ENCODE results near the gene ATP8A2.
"Not testable (repeated sequence)": the region's sequence is repeated elsewhere in the genome, so short reads cannot be mapped to it uniquely, and the experiment has no call there.

The ATP8A2 gene

DNA sequence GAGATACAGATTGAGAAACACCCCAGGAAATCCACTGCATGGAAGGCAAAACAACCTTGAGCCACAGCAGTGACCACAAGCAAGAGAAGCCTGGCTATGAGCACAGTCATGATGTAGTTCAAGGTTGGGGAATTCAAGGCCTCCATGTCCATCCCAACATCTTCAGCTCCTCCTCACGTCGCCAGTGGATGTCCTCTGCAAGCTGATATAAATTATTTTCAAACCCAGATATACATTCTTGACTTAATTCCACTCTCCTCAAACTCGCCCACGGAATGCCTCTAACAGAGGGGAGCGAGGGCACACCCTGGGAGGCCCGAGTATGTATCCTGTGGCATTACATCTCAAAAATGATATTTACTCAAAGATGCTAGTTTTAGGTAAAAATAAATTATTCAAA lies 574.5 kb downstream of the ATP8A2 start:
- H3K27ac Mint-ChIP-seq (ENCODE audit: low read depth), result no peak overlapping the region
- DNase-seq (ENCODE audit: low spot score in 2 of 2), result no peak
- no peaks in the 10 kb centered on the region for H3K9me3 Mint-ChIP-seq
- no peaks in the 10 kb centered on the region for H3K36me3 Mint-ChIP-seq (ENCODE audit: insufficient read depth)
- no peaks in the 10 kb centered on the region for H3K4me1 Mint-ChIP-seq
- peaks cover 2% of the 10 kb centered on the region for H3K27me3 Mint-ChIP-seq
- H3K4me3 Mint-ChIP-seq, result no peak overlapping the region
- no peak for ATAC-seq (replicated peaks; ENCODE audit: extremely low read depth, poor library complexity, severe bottlenecking)

DNA sequence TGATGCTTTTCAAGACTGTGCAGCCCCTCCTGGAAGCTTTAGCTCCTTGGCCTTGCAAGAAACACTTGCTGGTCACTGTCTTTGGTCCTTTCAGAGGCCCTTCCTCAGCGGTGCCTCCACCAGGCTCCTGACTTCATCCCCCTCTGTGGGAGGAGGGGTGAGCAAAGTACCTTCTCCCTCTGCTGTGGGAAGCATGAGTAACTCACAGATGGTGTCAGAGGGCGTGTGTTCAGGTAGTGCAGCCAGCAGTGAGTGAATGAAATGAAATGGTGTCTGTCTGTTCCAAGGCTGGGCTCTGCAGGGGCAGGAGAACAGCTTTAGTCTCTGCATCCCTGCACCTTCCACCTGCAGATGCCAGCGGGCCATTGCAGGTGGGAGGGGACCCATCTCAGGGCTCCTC lies 577.1 kb downstream of the ATP8A2 start:
- Mint-ChIP-seq H3K36me3 (ENCODE audit: insufficient read depth) (no peaks in the 10 kb centered on the region), H3K9me3 (no peaks in the 10 kb centered on the region), H3K27ac (ENCODE audit: low read depth) (no peak overlapping the region), H3K27me3 (no peaks in the 10 kb centered on the region), H3K4me3 (no peak overlapping the region), H3K4me1 (no peaks in the 10 kb centered on the region)
- ATAC-seq (replicated peaks; ENCODE audit: extremely low read depth, poor library complexity, severe bottlenecking), result no peak
- no peak for DNase-seq (ENCODE audit: low spot score in 2 of 2)

- ATAC-seq (replicated peaks; ENCODE audit: extremely low read depth, poor library complexity, severe bottlenecking), result no peak
- Mint-ChIP-seq H3K4me3 (no peak overlapping the region), H3K4me1 (no peaks in the 10 kb centered on the region), H3K27ac (ENCODE audit: low read depth) (no peak overlapping the region), H3K36me3 (ENCODE audit: insufficient read depth) (no peaks in the 10 kb centered on the region), H3K27me3 (no peaks in the 10 kb centered on the region), H3K9me3 (no peaks in the 10 kb centered on the region)
- no peak for DNase-seq (ENCODE audit: low spot score in 2 of 2)
Observed at GRCh38 chr13:25951831-25952230, 580.1 kb downstream of the ATP8A2 start.

GRCh38 chr13:25954080-25954479 lies 582.3 kb downstream of the ATP8A2 start:
- H3K36me3 Mint-ChIP-seq (ENCODE audit: insufficient read depth); H3K27me3 Mint-ChIP-seq; H3K4me1 Mint-ChIP-seq; H3K9me3 Mint-ChIP-seq; ATAC-seq (replicated peaks; ENCODE audit: extremely low read depth, poor library complexity, severe bottlenecking); DNase-seq (ENCODE audit: low spot score in 2 of 2); H3K27ac Mint-ChIP-seq (ENCODE audit: low read depth): not testable (repeated sequence)
- H3K4me3 Mint-ChIP-seq, result peak overlapping the region; percentile 11

DNA sequence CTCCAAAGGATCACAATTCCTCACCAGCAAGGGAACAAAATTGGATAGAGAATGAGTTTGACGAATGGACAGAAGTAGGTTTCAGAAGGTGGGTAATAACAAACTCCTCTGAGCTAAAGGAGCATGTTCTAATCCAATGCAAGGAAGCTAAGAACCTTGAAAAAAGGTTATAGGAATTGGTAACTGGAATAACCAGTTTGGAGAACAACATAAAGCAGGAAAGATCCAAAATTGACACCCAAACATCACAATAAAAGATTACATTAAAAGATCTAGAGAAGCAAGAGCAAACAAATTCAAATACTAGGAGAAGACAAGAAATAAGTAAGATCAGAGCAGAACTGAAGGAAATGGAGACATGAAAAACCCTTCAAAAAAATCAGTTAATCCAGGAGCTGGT lies 583.2 kb downstream of the ATP8A2 start:
- not testable (repeated sequence) for DNase-seq (ENCODE audit: low spot score in 2 of 2); H3K27ac Mint-ChIP-seq (ENCODE audit: low read depth); H3K36me3 Mint-ChIP-seq (ENCODE audit: insufficient read depth); H3K9me3 Mint-ChIP-seq; H3K4me3 Mint-ChIP-seq; H3K27me3 Mint-ChIP-seq; ATAC-seq (replicated peaks; ENCODE audit: extremely low read depth, poor library complexity, severe bottlenecking)
- H3K4me1 Mint-ChIP-seq, result peaks cover 12% of the 10 kb centered on the region

DNA sequence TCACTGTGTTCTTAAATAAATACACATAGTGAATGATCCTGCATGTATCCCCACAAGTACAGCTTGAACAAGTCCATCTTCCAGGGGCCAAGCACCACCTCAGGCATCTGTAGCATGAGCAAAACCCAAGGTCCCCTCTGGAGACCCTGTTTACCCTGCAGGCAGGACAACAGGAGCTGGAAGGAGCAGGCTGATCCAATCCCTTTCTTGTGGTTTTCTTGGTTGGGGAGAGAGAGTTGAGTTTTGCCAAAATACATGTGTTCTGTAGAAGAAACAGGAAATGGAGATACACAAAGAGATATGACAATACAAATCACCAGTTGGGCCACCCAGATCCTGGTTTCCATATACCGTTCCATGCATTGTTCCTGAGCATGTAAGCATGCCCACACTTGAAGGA lies 587.2 kb downstream of the ATP8A2 start:
- DNase-seq (ENCODE audit: low spot score in 2 of 2) (no peak), ATAC-seq (replicated peaks; ENCODE audit: extremely low read depth, poor library complexity, severe bottlenecking) (no peak)
- Mint-ChIP-seq H3K9me3 (no peaks in the 10 kb centered on the region), H3K4me3 (no peak overlapping the region), H3K27me3 (no peaks in the 10 kb centered on the region), H3K36me3 (ENCODE audit: insufficient read depth) (peaks cover 2% of the 10 kb centered on the region), H3K4me1 (peaks cover 12% of the 10 kb centered on the region), H3K27ac (ENCODE audit: low read depth) (no peak overlapping the region)

GRCh38 chr13:25961294-25961693 lies 589.5 kb downstream of the ATP8A2 start:
- Mint-ChIP-seq H3K4me1 (peaks cover 12% of the 10 kb centered on the region), H3K4me3 (no peak overlapping the region), H3K36me3 (ENCODE audit: insufficient read depth) (peaks cover 2% of the 10 kb centered on the region), H3K27ac (ENCODE audit: low read depth) (no peak overlapping the region), H3K9me3 (no peaks in the 10 kb centered on the region), H3K27me3 (no peaks in the 10 kb centered on the region)
- ATAC-seq (replicated peaks; ENCODE audit: extremely low read depth, poor library complexity, severe bottlenecking) (no peak), DNase-seq (ENCODE audit: low spot score in 2 of 2) (no peak)

DNA sequence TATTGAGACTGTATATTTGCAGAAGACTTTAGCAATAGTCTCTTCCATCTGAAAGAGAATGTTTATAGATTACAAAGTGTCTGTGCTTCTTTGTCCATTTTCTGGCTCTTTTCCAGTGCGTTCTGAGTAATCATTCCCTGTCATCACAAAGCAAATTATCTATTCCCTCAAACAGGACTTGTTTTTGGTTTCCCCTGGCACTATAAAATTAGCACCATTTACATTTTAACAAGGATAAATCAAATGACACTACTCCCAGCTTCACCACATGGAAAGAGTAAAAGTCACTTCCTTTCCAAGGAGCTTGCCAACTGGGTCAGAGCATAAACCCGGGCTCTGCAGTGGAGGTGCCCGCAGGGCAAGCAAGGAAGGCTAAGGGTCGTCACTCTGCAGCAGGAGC lies 591.9 kb downstream of the ATP8A2 start:
- H3K27ac Mint-ChIP-seq (ENCODE audit: low read depth), result no peak overlapping the region
- H3K4me3 Mint-ChIP-seq, result no peak overlapping the region
- DNase-seq (ENCODE audit: low spot score in 2 of 2), result no peak
- H3K27me3 Mint-ChIP-seq, result no peaks in the 10 kb centered on the region
- ATAC-seq (replicated peaks; ENCODE audit: extremely low read depth, poor library complexity, severe bottlenecking), result no peak
- H3K36me3 Mint-ChIP-seq (ENCODE audit: insufficient read depth), result no peaks in the 10 kb centered on the region
- H3K4me1 Mint-ChIP-seq, result peaks cover 12% of the 10 kb centered on the region
- no peaks in the 10 kb centered on the region for H3K9me3 Mint-ChIP-seq

DNA sequence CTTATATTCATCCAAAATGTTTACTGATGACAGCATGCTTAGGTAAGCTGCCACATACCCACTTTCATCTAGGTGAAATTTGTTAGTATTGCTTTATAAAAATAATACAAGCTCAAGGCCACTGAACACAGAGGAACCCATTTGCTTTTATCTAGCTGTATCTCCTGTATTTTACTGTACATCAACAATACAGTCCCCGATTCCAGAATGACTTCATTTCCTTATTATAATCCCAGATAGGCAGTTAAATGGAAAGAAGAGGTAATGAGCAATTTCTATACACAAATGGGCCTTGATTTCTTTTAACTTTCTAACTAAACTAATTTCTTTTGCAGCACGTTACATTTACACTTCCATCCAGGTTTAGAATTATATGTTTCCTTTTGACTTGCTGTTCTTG lies 593.8 kb downstream of the ATP8A2 start:
- Mint-ChIP-seq H3K4me3 (no peak overlapping the region), H3K4me1 (peaks cover 4% of the 10 kb centered on the region), H3K9me3 (no peaks in the 10 kb centered on the region), H3K27me3 (no peaks in the 10 kb centered on the region), H3K36me3 (ENCODE audit: insufficient read depth) (no peaks in the 10 kb centered on the region), H3K27ac (ENCODE audit: low read depth) (no peak overlapping the region)
- ATAC-seq (replicated peaks; ENCODE audit: extremely low read depth, poor library complexity, severe bottlenecking) (no peak), DNase-seq (ENCODE audit: low spot score in 2 of 2) (no peak)

GRCh38 chr13:25966086-25966485 lies 594.3 kb downstream of the ATP8A2 start:
- DNase-seq (ENCODE audit: low spot score in 2 of 2) (no peak), ATAC-seq (replicated peaks; ENCODE audit: extremely low read depth, poor library complexity, severe bottlenecking) (no peak)
- H3K9me3 Mint-ChIP-seq, result no peaks in the 10 kb centered on the region
- H3K4me3 Mint-ChIP-seq, result no peak overlapping the region
- H3K36me3 Mint-ChIP-seq (ENCODE audit: insufficient read depth), result no peaks in the 10 kb centered on the region
- H3K27me3 Mint-ChIP-seq, result no peaks in the 10 kb centered on the region
- H3K27ac Mint-ChIP-seq (ENCODE audit: low read depth), result no peak overlapping the region
- H3K4me1 Mint-ChIP-seq, result peaks cover 8% of the 10 kb centered on the region

GRCh38 chr13:25967144-25967543 lies 595.4 kb downstream of the ATP8A2 start:
- Mint-ChIP-seq H3K4me1 (peaks cover 15% of the 10 kb centered on the region), H3K4me3 (no peak overlapping the region), H3K27ac (ENCODE audit: low read depth) (no peak overlapping the region), H3K9me3 (no peaks in the 10 kb centered on the region), H3K27me3 (no peaks in the 10 kb centered on the region), H3K36me3 (ENCODE audit: insufficient read depth) (no peaks in the 10 kb centered on the region)
- DNase-seq (ENCODE audit: low spot score in 2 of 2) (no peak), ATAC-seq (replicated peaks; ENCODE audit: extremely low read depth, poor library complexity, severe bottlenecking) (no peak)

- Mint-ChIP-seq H3K36me3 (ENCODE audit: insufficient read depth) (peaks cover 1% of the 10 kb centered on the region), H3K4me3 (peak overlapping the region; percentile 0), H3K9me3 (no peaks in the 10 kb centered on the region), H3K27ac (ENCODE audit: low read depth) (peak overlapping the region; percentile 77), H3K4me1 (peaks cover 44% of the 10 kb centered on the region), H3K27me3 (no peaks in the 10 kb centered on the region)
- ATAC-seq (replicated peaks; ENCODE audit: extremely low read depth, poor library complexity, severe bottlenecking), result peak; percentile 20
- no peak for DNase-seq (ENCODE audit: low spot score in 2 of 2)
Observed at GRCh38 chr13:25971047-25971446, 599.3 kb downstream of the ATP8A2 start.

DNA sequence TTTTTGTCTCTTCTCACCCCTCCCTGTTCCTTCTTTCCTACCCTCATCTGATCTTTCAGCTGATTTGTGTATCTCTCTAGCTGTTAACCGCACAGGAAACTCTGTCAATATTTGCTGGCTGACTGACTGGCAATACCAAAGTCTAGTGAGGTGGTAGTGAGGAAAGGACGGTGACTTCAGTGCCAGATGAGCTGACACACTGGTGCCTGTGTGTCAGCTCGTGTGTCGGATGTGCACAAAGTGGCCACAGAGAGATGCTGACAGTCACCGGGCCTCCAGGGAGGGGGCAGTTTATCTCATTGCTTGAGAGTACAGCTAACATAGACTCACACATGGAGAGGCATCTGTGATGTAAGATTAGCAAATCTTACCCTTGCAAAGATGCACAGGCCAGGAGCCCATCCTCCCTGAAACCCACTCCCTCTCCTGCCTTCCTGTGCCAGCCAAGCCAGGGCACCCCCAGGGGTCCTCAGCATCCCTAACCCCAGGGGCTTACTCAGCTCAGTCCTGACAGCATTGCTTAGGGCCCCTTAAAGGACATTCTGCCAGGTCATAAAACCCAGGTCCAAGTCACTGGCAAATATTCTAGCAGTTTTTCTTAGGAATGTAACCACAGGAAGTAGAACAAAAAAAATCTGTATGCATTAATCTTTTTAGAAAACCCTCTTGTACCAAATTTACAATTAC lies 599.8 kb downstream of the ATP8A2 start:
- H3K9me3 Mint-ChIP-seq, result no peaks in the 10 kb centered on the region
- peak overlapping the region; percentile 77 for H3K27ac Mint-ChIP-seq (ENCODE audit: low read depth)
- no peaks in the 10 kb centered on the region for H3K27me3 Mint-ChIP-seq
- H3K4me3 Mint-ChIP-seq, result peak overlapping the region; percentile 0
- H3K4me1 Mint-ChIP-seq, result peaks cover 44% of the 10 kb centered on the region
- DNase-seq (ENCODE audit: low spot score in 2 of 2) (peak in 1 of 2 donors; percentile 49), ATAC-seq (replicated peaks; ENCODE audit: extremely low read depth, poor library complexity, severe bottlenecking) (peak; percentile 95)
- peaks cover 1% of the 10 kb centered on the region for H3K36me3 Mint-ChIP-seq (ENCODE audit: insufficient read depth)

Data from central memory CD8-positive, alpha-beta T cell (primary cell).